ENCODE results near the gene FAM32A.

Gene FAM32A

DNA sequence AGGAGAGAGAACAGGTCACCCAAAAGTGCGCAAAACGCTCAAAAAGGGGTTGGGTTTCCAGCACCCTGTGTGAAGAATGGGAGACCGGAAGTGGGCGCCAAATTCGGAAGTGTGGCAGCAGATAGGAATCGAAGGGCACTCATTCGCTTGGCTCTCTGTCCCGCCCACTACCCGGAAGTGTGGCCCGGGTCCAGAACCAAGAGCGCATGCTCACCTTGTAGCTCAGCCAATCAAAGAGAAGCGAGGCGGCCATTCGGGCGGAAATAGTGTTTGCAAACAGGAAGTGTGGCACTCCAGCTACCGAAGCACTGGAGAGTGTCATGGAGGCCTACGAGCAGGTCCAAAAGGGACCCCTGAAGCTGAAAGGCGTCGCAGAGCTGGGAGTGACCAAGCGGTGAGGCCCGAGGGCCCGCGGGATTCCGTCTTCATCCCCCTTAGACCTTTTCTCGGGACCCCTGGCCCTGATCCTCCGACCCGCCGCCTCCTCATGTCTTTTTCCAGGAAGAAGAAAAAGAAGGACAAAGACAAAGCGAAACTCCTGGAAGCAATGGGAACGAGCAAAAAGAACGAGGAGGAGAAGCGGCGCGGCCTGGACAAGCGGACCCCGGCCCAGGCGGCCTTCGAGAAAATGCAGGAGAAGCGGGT, at the start of gene FAM32A:
Gene FAM32A (plus strand): TSS at position 288 of the 645 bp plus-strand sequence. CDS start 33 bp downstream, at position 321.
- peak; percentile 96 for DNase-seq (ENCODE audit: low spot score)
- no peak for FAIRE-seq

GRCh38 chr19:16135430-16136127, 49.6 kb upstream of the FAM32A start:
- FAIRE-seq (no peak), DNase-seq (ENCODE audit: low spot score) (no peak)

- FAIRE-seq (no peak), DNase-seq (ENCODE audit: low spot score) (no peak)
These were observed 48.8 kb upstream of the FAM32A start for GRCh38 chr19:16136185-16136999.

GRCh38 chr19:16139752-16140151, 45.5 kb upstream of the FAM32A start:
- DNase-seq (ENCODE audit: low spot score): no peak
- FAIRE-seq: no peak

DNA sequence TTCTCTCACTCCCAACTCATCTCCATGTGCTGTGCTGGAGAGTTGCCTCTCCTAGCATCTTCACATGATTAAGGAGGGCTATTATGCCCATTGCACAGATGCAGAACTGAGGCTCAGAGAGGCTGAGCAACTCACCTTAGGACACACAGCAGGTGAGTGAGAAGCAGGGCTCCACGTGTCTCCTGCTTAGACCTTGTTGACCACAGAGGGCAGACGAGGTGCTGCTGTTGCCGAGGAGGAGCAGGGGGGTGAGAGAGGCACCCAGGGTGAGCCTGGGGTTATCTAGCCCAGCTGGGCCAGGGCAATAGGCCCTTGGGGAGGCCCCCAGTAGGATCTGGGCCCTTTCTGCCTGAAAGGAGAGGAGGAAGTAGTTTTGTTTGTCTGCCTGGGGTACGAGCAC, 44.2 kb upstream of the FAM32A start:
- DNase-seq (ENCODE audit: low spot score) (no peak), FAIRE-seq (no peak)

DNA sequence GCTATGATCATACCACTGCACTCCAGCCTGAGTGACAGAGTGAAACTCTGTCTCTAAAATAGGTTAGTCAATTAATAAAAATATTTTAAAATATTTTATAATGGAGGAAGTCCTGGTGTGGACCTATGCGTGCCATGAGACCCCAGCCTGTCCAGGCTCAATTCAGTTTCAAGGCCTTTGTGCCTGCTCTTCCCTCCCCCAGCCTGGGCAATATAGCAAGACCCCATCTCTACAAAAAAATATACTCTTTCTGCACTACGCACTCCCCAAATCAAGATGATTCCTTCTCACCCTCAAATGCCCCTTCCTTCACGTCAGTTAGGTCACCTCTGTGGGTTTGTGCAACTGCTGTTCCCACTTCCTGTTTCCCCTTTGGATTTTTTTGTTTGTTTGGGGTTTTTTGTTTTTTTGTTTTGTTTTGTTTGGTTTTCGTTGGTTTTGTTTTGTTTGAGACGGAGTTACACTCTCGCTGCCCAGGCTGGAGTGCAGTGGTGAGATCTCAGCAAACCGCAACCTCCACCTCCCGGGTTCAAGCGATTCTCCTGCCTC, 43.1 kb upstream of the FAM32A start:
- DNase-seq (ENCODE audit: low spot score) (no peak), FAIRE-seq (no peak)

GRCh38 chr19:16143399-16144215, 41.6 kb upstream of the FAM32A start, which contains the start of gene HSH2D:
HSH2D (plus strand) TSS chr19:16143685; CDS start chr19:16148751, 5,066 bp downstream.
- FAIRE-seq: no peak
- DNase-seq (ENCODE audit: low spot score): no peak

GRCh38 chr19:16144216-16144581, 41.0 kb upstream of the FAM32A start:
- no peak for DNase-seq (ENCODE audit: low spot score)
- FAIRE-seq: no peak

DNA sequence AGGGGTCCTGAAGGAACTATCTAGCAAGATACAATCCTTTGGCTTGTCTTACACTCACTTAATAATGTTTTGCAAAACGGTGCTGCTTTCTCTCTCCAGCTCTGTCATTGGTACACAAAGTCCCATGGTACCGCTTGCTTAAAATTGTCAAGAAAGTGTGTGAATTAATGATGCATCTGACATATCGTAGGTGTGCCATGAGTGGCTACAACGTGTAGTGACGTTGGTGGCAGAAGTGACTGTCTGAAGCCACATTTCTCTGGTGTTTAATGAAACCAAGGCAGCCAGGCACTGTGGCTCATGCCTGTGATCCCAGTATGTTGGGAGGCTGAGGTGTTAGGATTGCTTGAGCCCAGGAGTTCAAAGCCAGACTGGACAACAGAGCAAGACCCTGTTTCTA, 39.1 kb upstream of the FAM32A start:
- DNase-seq (ENCODE audit: low spot score) (no peak), FAIRE-seq (no peak)

DNA sequence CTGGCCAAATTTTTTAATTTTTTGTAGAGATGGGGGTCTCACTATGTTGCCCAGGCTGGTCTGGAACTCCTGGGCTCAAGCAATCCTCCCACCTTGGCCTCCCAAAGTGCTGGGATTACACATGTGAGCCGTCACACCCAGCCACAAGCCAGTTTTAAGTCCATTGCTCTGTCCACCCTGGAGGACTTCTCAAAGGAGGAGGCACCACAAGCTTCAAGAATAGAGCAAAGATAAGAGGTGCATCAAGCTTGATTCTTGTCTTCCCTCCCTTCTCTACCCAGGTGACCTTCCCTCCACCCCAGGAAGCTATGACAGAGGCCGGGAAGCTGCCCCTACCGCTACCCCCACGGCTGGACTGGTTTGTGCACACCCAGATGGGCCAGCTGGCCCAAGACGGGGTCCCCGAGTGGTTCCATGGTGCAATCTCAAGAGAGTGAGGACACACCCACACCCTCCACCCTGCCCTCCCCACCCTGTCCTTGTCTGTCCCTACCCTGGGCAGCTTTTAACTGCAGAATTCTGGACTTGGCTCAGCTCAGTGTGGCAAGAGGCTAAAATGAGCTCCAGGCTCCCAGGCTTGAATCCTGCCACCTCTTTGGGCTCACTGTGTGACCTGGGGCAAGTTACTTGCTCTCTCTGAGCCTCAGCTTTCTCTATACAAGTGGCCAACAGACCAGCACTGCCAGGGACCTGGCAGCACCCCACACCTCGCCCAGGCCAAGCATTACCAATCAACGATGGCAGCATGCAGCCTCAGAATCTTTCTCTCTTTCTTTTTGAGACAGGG, 36.6 kb upstream of the FAM32A start:
- no peak for FAIRE-seq

GRCh38 chr19:16153582-16154336, 31.5 kb upstream of the FAM32A start:
- FAIRE-seq: no peak
- no peak for DNase-seq (ENCODE audit: low spot score)

More for the DNA sequence above, 36.6 kb upstream of the FAM32A start:
- no peak for DNase-seq (ENCODE audit: low spot score)

DNA sequence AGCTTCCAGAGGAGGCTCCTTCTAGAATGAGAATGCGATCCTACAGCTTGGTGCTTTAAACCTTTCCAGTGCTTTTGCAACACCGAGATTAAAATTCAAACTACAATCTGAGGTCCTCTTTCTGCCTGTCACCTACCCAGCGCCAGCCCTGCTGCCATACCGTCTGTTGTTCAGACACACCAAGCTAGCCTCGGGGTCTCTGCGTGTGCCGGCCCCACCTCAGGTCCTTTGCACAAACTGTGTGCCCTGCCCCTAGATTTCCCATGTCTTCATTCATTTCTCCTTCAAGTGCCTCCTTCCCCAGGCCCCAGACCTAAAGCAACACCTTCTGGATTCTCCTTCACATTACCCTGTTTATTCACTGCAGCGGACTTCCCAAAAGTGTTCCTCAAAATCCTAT, 30.7 kb upstream of the FAM32A start:
- DNase-seq (ENCODE audit: low spot score) (no peak), FAIRE-seq (no peak)

GRCh38 chr19:16155128-16155527, 30.1 kb upstream of the FAM32A start:
- no peak for FAIRE-seq

DNA sequence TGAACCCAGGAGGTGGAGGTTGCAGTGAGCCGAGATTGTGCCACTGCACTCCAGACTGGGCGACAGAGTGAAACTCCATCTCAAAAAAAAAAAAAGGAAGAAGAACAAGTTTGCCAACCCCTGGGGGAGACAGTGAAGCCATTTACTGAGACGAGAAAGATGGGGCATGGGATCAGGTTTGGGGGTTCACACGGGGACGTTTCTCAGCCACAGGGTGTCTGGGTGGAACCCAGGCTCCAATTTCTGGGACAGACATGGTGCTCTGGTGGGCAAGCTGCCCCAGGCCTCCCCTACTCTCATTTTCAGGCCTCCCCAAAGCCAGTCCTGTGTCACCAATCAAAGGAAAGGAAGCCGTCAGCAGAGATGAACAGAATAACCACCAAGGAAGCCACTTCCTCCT, 28.3 kb upstream of the FAM32A start:
- DNase-seq (ENCODE audit: low spot score) (no peak), FAIRE-seq (no peak)

More at GRCh38 chr19:16155128-16155527, 30.1 kb upstream of the FAM32A start:
- no peak for DNase-seq (ENCODE audit: low spot score)

DNA sequence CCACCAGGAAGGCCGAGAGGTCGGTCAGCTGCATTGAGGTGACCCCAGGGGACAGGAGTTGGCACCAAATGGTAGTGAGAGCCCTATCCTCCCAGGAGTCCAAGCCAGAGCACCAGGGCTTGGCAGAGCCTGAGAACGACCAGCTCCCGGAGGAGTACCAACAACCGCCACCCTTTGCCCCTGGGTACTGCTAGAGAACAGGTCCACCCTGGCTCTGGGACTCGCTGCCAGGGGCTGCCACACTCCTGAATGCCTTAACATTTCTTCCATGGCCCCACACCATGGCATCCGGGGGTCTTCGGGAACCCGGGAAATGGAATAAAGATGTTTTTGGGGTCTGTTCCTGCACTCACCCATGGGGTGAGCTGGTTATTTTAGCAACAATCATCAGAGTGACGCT, 27.6 kb upstream of the FAM32A start:
- no peak for FAIRE-seq
- DNase-seq (ENCODE audit: low spot score): no peak

- FAIRE-seq: no peak
- no peak for DNase-seq (ENCODE audit: low spot score)
These were observed 25.6 kb upstream of the FAM32A start for GRCh38 chr19:16159655-16160054.

DNA sequence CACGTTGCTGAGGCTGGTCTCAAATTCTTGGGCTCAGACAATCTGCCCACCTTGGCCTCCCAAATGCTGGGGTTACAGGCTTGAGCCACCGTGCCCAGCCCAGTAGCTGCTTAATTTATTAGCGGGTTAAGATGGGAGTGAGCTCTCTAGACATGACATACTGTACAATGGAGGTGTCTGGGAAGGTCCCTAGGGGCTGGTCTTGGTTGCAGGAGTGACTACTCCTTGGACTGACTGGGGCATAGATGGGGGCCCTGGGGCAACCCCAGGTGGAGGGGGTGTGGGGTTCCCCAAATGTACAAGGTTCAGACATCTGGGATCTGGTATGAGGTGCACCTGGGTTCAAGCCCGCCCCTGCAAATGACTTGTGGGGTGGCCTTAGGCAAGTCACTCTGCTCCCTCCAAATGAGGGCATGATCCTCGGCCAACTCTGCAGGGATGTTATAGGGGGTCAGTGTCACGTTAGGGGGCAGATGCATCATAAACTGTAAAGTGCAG, 24.7 kb upstream of the FAM32A start:
- FAIRE-seq: no peak
- no peak for DNase-seq (ENCODE audit: low spot score)

GRCh38 chr19:16160943-16161560, 24.2 kb upstream of the FAM32A start:
- no peak for FAIRE-seq
- DNase-seq (ENCODE audit: low spot score): peak; percentile 72

GRCh38 chr19:16161840-16162239, 23.4 kb upstream of the FAM32A start:
- no peak for DNase-seq (ENCODE audit: low spot score)
- no peak for FAIRE-seq
